GM12878 (cell line): ENCODE results near the gene DUSP16. TPM values are rescaled to one million over a fixed set of nuclear protein-coding genes. Genes with fewer than 3 reads are reported as not detected.
"Not testable (repeated sequence)": the region's sequence is repeated elsewhere in the genome, so short reads cannot be mapped to it uniquely, and the experiment has no call there.

Experiments used
- ATAC-seq: fragments of 200-7000 bp; cut with Tn5 transposase; 3 replicates; pipeline ENCODE4 v1.9.1; 2020; ENCODE audit warnings: mild to moderate bottlenecking, moderate library complexity
- BruUV-seq: library from RNA; stranded (reverse); fragments of 400-500 nt; replicated peaks from 2 replicates; lab custom pipeline; 2021; lab: Mats Ljungman, UMichigan
- CTCF ChIA-PET: fragments of 300-600 bp; sonication (Branson Sonifier 250); formaldehyde crosslinking; extraction: SDS; loops from one replicate; lab custom pipeline; 2021; ENCODE audit warnings: inconsistent platforms; lab: Yijun Ruan, JAX
- POLR2A ChIA-PET: fragments of 350-600 bp; formaldehyde crosslinking; extraction: SDS; loops from one replicate; lab custom pipeline; 2021; ENCODE audit warnings: inconsistent platforms; lab: Charles Lee
- RAD21 ChIA-PET: fragments of 300-600 bp; sonication (Branson Sonifier 250); formaldehyde crosslinking; loops from one replicate; lab custom pipeline; 2023; ENCODE audit warnings: antibody characterized with exemption; ENCODE audit not compliant: unreplicated experiment; lab: Charles Lee
- SMC1A ChIA-PET: fragments of 300-600 bp; sonication (Branson Sonifier 250); formaldehyde crosslinking; loops from one replicate; lab custom pipeline; 2023; ENCODE audit not compliant: unreplicated experiment, uncharacterized antibody; lab: Charles Lee
- DNase-seq: peaks from one replicate; pipeline ENCODE4 v3.0.0-alpha.2; 2011; ENCODE audit warnings: low read depth, low spot score
- FAIRE-seq: peaks from 3 replicates; lab custom pipeline; 2011; peaks lifted over from hg19 to GRCh38; lab: Jason Lieb, UNC
- H2AFZ ChIP-seq: 2 replicates; pipeline ENCODE4 v1.6.0; 2011; ENCODE audit warnings: low read depth, low read length, control low read depth; ENCODE audit not compliant: control insufficient read depth
- H3K27ac ChIP-seq: 2 replicates; pipeline ENCODE4 v1.5.1; 2011; ENCODE audit warnings: control low read depth; ENCODE audit not compliant: control insufficient read depth, insufficient read depth
- H3K27me3 ChIP-seq, 2 experiments: replicated peaks in 1 of 2; 2 replicates each; pipeline versions ENCODE4 v1.6.0 to v1.6.1; 2011; ENCODE audit warnings: low read length in 1 of 2; ENCODE audit not compliant: control insufficient read depth in 2 of 2, insufficient read depth in 2 of 2
- H3K36me3 ChIP-seq, 2 experiments: 2 replicates each; pipeline ENCODE4 v1.5.1; 2011; ENCODE audit warnings: low read length in 1 of 2; ENCODE audit not compliant: control insufficient read depth in 2 of 2, insufficient read depth in 2 of 2
- H3K4me1 ChIP-seq: 2 replicates; pipeline ENCODE4 v1.6.1; 2011; ENCODE audit warnings: mild to moderate bottlenecking, low read length, moderate library complexity, mixed read lengths; ENCODE audit not compliant: control insufficient read depth, insufficient read depth
- H3K4me2 ChIP-seq: 2 replicates; pipeline ENCODE4 v1.6.0; 2011; ENCODE audit warnings: control low read depth; ENCODE audit not compliant: control insufficient read depth, insufficient read depth
- H3K4me3 ChIP-seq: fragments of 200-600 bp; sonication (generic); 2 replicates; pipeline ENCODE4 v1.5.1; 2016
- H3K79me2 ChIP-seq: 2 replicates; pipeline ENCODE4 v1.6.0; 2011; ENCODE audit warnings: low read length; ENCODE audit not compliant: control insufficient read depth, insufficient read depth
- H3K9ac ChIP-seq: 2 replicates; pipeline ENCODE4 v1.8.0; 2011; ENCODE audit warnings: low read length, control low read depth, mixed read lengths; ENCODE audit not compliant: control insufficient read depth, insufficient read depth
- H3K9me3 ChIP-seq: replicated peaks from 3 replicates; pipeline ENCODE4 v1.5.1; 2011; ENCODE audit warnings: mild to moderate bottlenecking, low read length; ENCODE audit not compliant: control insufficient read depth, insufficient read depth
- H4K20me1 ChIP-seq: 2 replicates; pipeline ENCODE4 v1.6.0; 2011; ENCODE audit not compliant: control insufficient read depth, insufficient read depth
- BHLHE40 ChIP-seq, 2 experiments: fragments of 450-650 bp in 1 of 2; IDR thresholded peaks; 2 replicates each; pipeline ENCODE4 v1.6.1; 2011 to 2017; ENCODE audit warnings: low read depth in 2 of 2, borderline replicate concordance in 1 of 2, improper control_type of control experiment in 1 of 2, low read length in 1 of 2, mild to moderate bottlenecking in 1 of 2
- CHD4 ChIP-seq: fragments of 200-600 bp; sonication (generic); IDR thresholded peaks from 2 replicates; pipeline ENCODE4 v1.6.1; 2016; ENCODE audit warnings: mild to moderate bottlenecking
- CREM ChIP-seq: IDR thresholded peaks from 2 replicates; pipeline ENCODE4 v1.6.1; 2014; ENCODE audit warnings: antibody characterized with exemption, low read depth
- E4F1 ChIP-seq: fragments of 450-650 bp; IDR thresholded peaks from 2 replicates; pipeline ENCODE4 v1.6.1; 2018; ENCODE audit warnings: borderline replicate concordance, mild to moderate bottlenecking; ENCODE audit not compliant: partially characterized antibody
- ESRRA ChIP-seq: IDR thresholded peaks from 2 replicates; pipeline ENCODE4 v1.6.1; 2012; ENCODE audit warnings: mild to moderate bottlenecking, low read length, improper control_type of control experiment
- MTA3 ChIP-seq: IDR thresholded peaks from 2 replicates; pipeline ENCODE4 v1.6.1; 2012; ENCODE audit warnings: low read length, inconsistent platforms, borderline replicate concordance
- RB1 ChIP-seq: fragments of 450-650 bp; formaldehyde crosslinking; IDR thresholded peaks from 2 replicates; pipeline ENCODE4 v1.6.1; 2017; ENCODE audit warnings: mild to moderate bottlenecking, borderline replicate concordance
- ZBTB4 ChIP-seq: fragments of 450-650 bp; formaldehyde crosslinking; IDR thresholded peaks from 2 replicates; pipeline ENCODE4 v1.4.0; 2022; ENCODE audit warnings: mild to moderate bottlenecking, moderate library complexity
- ZSCAN29 ChIP-seq: fragments of 450-650 bp; IDR thresholded peaks from 2 replicates; pipeline ENCODE4 v1.6.1; 2017; ENCODE audit warnings: mild to moderate bottlenecking, moderate library complexity
- WGBS: methylation state at CpG from one replicate; pipeline ENCODE4 v1.1.6; 2016; ENCODE audit warnings: low lambda C conversion rate; ENCODE audit not compliant: insufficient replicate concordance, insufficient coverage; ENCODE audit errors: missing lambda C conversion rate; 5-methylcytosine and 5-hydroxymethylcytosine counted together
- in situ Hi-C: fragments of 300-500 bp; cut with MboI; formaldehyde crosslinking; loops from 9 replicates; pipeline ENCODE4 v1.14.3; 2018; ENCODE audit warnings: mixed read lengths
- intact Hi-C: fragments of 100-400 bp; cut with micrococcal nuclease; formaldehyde crosslinking; loops from one replicate; pipeline ENCODE4 v1.14.2; 2022; ENCODE audit not compliant: unreplicated experiment
- polyA plus RNA-seq, 11 experiments: library from polyadenylated mRNA; depleted of rRNA in 4 of 11; unstranded in 6 of 11; stranded (reverse) in 5 of 11; fragments of >200 nt; fragmentation: Nextera tagmentation in 4 of 11; fragmentation: Illumina TruSeq in 1 of 11; extraction: Ambion mirVana in 4 of 11; extraction: Trizol in 1 of 11; gene quantifications; 1 replicate in 1 of 11; 2 replicates in 10 of 11; pipeline versions ENCODE4 v1.2.1 to v1.2.3, GENCODE V29; 2011 to 2016; ENCODE audit warnings: inconsistent platforms in 2 of 11, missing spikeins in 2 of 11, low read depth in 1 of 11
- total RNA-seq, 4 experiments: library from RNA; depleted of rRNA in 3 of 4; stranded (reverse); fragments of >200 nt in 3 of 4; fragmentation: Illumina TruSeq in 1 of 4; extraction: Trizol in 1 of 4; gene quantifications; 2 replicates each; pipeline versions ENCODE4 v1.2.1 to v1.2.3, GENCODE V29; 2013 to 2021

Gene DUSP16
- total and polyA plus RNA-seq, 10 of the 15 experiments (the other 5 are each of a cell fraction or from before 2014, with no cell fraction given) = 3.9 to 75.3 (median 26.8) TPM

- ChIA-PET RAD21 (interaction anchor here (8.7 kb wide), 1 partner anchor 19 kb away, joined by 76 read pairs; no protein-coding TSS in a partner anchor), POLR2A (interaction anchor here (0.5 to 1.9 kb wide), 6 partner anchors 11 to 226 kb away, joined by 3 to 8 read pairs (median 5); no protein-coding TSS in a partner anchor), CTCF (interaction anchor here (1.8 to 3.2 kb wide), 2 partner anchors 11 to 18 kb away, joined by 6 to 11 read pairs; no protein-coding TSS in a partner anchor), SMC1A (interaction anchor here (0.6 to 2.7 kb wide), 7 partner anchors 10 to 162 kb away, joined by 3 to 20 read pairs (median 5); no protein-coding TSS in a partner anchor)
- H4K20me1 ChIP-seq, H3K4me3 ChIP-seq, H3K27ac ChIP-seq, H3K9ac ChIP-seq, H2AFZ ChIP-seq, H3K9me3 ChIP-seq, DNase-seq, intact Hi-C loops, H3K4me2 ChIP-seq, FAIRE-seq, H3K79me2 ChIP-seq, H3K36me3 ChIP-seq, ATAC-seq, BruUV-seq, H3K27me3 ChIP-seq: not testable (repeated sequence)
- WGBS = 85% methylated on average over 2 of the region's 3 CpGs
- peaks cover 22% of the 10 kb centered on the region for H3K4me1 ChIP-seq
- in situ Hi-C loops = loop anchor here (25.0 kb wide), 1 partner anchor 1026 kb away; no protein-coding TSS in a partner anchor
Observed at GRCh38 chr12:12588436-12588835, 25.8 kb upstream of the DUSP16 start.

GRCh38 chr12:12587878-12588277 lies 25.2 kb upstream of the DUSP16 start:
- H3K79me2 ChIP-seq = no peaks in the 10 kb centered on the region
- SMC1A ChIA-PET = interaction anchor here (0.6 to 2.7 kb wide), 10 partner anchors 9 to 161 kb away, joined by 3 to 20 read pairs (median 6); no protein-coding TSS in a partner anchor
- no peaks in the 10 kb centered on the region for H4K20me1 ChIP-seq
- H3K4me2 ChIP-seq = no peak overlapping the region
- RAD21 ChIA-PET = interaction anchor here (8.7 kb wide), 1 partner anchor 20 kb away, joined by 76 read pairs; no protein-coding TSS in a partner anchor
- no TSS peak for BruUV-seq
- CTCF ChIA-PET = interaction anchor here (1.8 to 3.2 kb wide), 2 partner anchors 12 to 19 kb away, joined by 6 to 11 read pairs; no protein-coding TSS in a partner anchor
- intact Hi-C loops = no loop called here
- no peaks in the 10 kb centered on the region; the same call in 2 of the 3 replicates for H3K9me3 ChIP-seq
- H2AFZ ChIP-seq = no peak overlapping the region
- ATAC-seq (no peak), DNase-seq (no peak), FAIRE-seq (no peak)
- H3K9ac ChIP-seq = no peak overlapping the region
- WGBS = 83% methylated on average over 1 of the region's 1 CpG
- H3K36me3 ChIP-seq = no peaks in the 10 kb centered on the region
- in situ Hi-C loops = loop anchor here (25.0 kb wide), 1 partner anchor 1026 kb away; no protein-coding TSS in a partner anchor
- H3K27me3 ChIP-seq = no peaks in the 10 kb centered on the region
- POLR2A ChIA-PET = interaction anchor here (0.5 to 1.9 kb wide), 7 partner anchors 11 to 226 kb away, joined by 3 to 8 read pairs (median 5); no protein-coding TSS in a partner anchor
- H3K4me1 ChIP-seq = peaks cover 27% of the 10 kb centered on the region
- H3K4me3 ChIP-seq = no peak overlapping the region
- H3K27ac ChIP-seq = no peak overlapping the region
- TF ChIP-seq MTA3 (no peak), ZBTB4 (CRISPR knock-in tag) (no peak), ZSCAN29 (no peak), E4F1 (no peak), ESRRA (no peak), CREM (no peak), CHD4 (no peak), BHLHE40 (IDR thresholded peaks at IDR 0.05; ENCODE audit: borderline replicate concordance in 1 of 2, low read depth in 2 of 2, low read length in 1 of 2) (no peak), RB1 (no peak)
